Measurements from ENCODE around the gene OTOP3. TPM values are rescaled to one million over a fixed set of nuclear protein-coding genes. Genes with fewer than 3 reads are reported as not detected.

Gene OTOP3
- total RNA-seq, 4 donors from 2014 or later = 0.65 to 0.98 TPM; not detected in 2

GRCh38 chr17:74922694-74923537 is 12.8 kb upstream of the OTOP3 start, which contains the start of gene USH1G:
Gene USH1G, minus strand, starts transcription at chr17:74923255. Its CDS starts 182 bp downstream, at chr17:74923073.
- H3K4me3 ChIP-seq = peak within 1 kb of the TSS; percentile 50
- DNase-seq (ENCODE audit: low spot score in 2 of 2) = no peak
- H3K27ac ChIP-seq = no peak within 1 kb of the TSS
- H3K27me3 ChIP-seq = peaks cover 68% of the 10 kb centered on the region
- TF ChIP-seq CTCF (IDR thresholded peaks at IDR 0.05) (no peak), POLR2AphosphoS5 (IDR thresholded peaks at IDR 0.05) (no peak), EP300 (IDR thresholded peaks at IDR 0.05) (no peak), POLR2A (IDR thresholded peaks at IDR 0.05) (no peak)
- 36% methylated on average over 4 of the region's 57 CpGs for WGBS
- no peaks in the 10 kb centered on the region for H3K36me3 ChIP-seq
- peaks cover 44% of the 10 kb centered on the region for H3K4me1 ChIP-seq
- H3K9me3 ChIP-seq = no peaks in the 10 kb centered on the region

GRCh38 chr17:74923538-74924249 is 12.0 kb upstream of the OTOP3 start:
- peaks cover 68% of the 10 kb centered on the region for H3K27me3 ChIP-seq
- 0% methylated on average over 2 of the region's 59 CpGs for WGBS
- DNase-seq (ENCODE audit: low spot score in 2 of 2) = peak in 1 of 2 donors; percentile 78
- H3K27ac ChIP-seq = no peak overlapping the region
- H3K4me3 ChIP-seq = peak overlapping the region; percentile 50
- peaks cover 44% of the 10 kb centered on the region for H3K4me1 ChIP-seq
- TF ChIP-seq CTCF (IDR thresholded peaks at IDR 0.05) (peak; percentile 12 to 94), POLR2A (IDR thresholded peaks at IDR 0.05) (no peak)
- no peaks in the 10 kb centered on the region for H3K36me3 ChIP-seq
- no peaks in the 10 kb centered on the region for H3K9me3 ChIP-seq

GRCh38 chr17:74924250-74924948 is 11.3 kb upstream of the OTOP3 start, which contains the start of gene OTOP2:
Gene OTOP2, plus strand, starts transcription at chr17:74924273. Its CDS starts 360 bp downstream, at chr17:74924633.
- TF ChIP-seq CTCF (IDR thresholded peaks at IDR 0.05) = no peak
- TF ChIP-seq POLR2A (IDR thresholded peaks at IDR 0.05) = no peak
- TF ChIP-seq EP300 (IDR thresholded peaks at IDR 0.05) = no peak
- no peak for TF ChIP-seq POLR2AphosphoS5 (IDR thresholded peaks at IDR 0.05)
- H3K27me3 ChIP-seq = peaks cover 66% of the 10 kb centered on the region
- peak within 1 kb of the TSS; percentile 50 for H3K4me3 ChIP-seq
- H3K9me3 ChIP-seq = no peaks in the 10 kb centered on the region
- H3K4me1 ChIP-seq = peaks cover 44% of the 10 kb centered on the region
- DNase-seq (ENCODE audit: low spot score in 2 of 2) = no peak
- 3% methylated on average over 32 of the region's 54 CpGs for WGBS
- no peak within 1 kb of the TSS for H3K27ac ChIP-seq
- H3K36me3 ChIP-seq = no peaks in the 10 kb centered on the region

- peaks cover 44% of the 10 kb centered on the region for H3K4me1 ChIP-seq
- H3K27me3 ChIP-seq = peaks cover 60% of the 10 kb centered on the region
Observed at GRCh38 chr17:74925242-74925641, 10.5 kb upstream of the OTOP3 start.

More at GRCh38 chr17:74925242-74925641, 10.5 kb upstream of the OTOP3 start:
- WGBS = 66% methylated on average over 3 of the region's 3 CpGs
- no peak for TF ChIP-seq POLR2AphosphoS5 (IDR thresholded peaks at IDR 0.05)
- no peak for TF ChIP-seq CTCF (IDR thresholded peaks at IDR 0.05)
- no peak for TF ChIP-seq POLR2A (IDR thresholded peaks at IDR 0.05)
- no peak for TF ChIP-seq EP300 (IDR thresholded peaks at IDR 0.05)
- H3K27ac ChIP-seq = no peak overlapping the region
- H3K9me3 ChIP-seq = no peaks in the 10 kb centered on the region
- H3K36me3 ChIP-seq = no peaks in the 10 kb centered on the region
- H3K4me3 ChIP-seq = no peak overlapping the region
- no peak for DNase-seq (ENCODE audit: low spot score in 2 of 2)
